Progenitor cell of endocrine pancreas (in vitro differentiated cells): ENCODE measurements around the gene CLASP1. TPM values are rescaled to one million over a fixed set of nuclear protein-coding genes. Genes with fewer than 3 reads are reported as not detected.

Experiments used
- DNase-seq: peaks from one replicate; pipeline ENCODE4 v3.0.0; 2021; ENCODE audit warnings: low spot score; ENCODE audit not compliant: unreplicated experiment
- H3K27ac Mint-ChIP-seq: 2 replicates; pipeline ENCODE4 v1.8.0; 2021; ENCODE audit warnings: mild to moderate bottlenecking, moderate library complexity, mixed read lengths
- H3K27me3 Mint-ChIP-seq: 2 replicates; pipeline ENCODE4 v1.8.0; 2021; ENCODE audit warnings: mixed read lengths
- H3K36me3 Mint-ChIP-seq: 2 replicates; pipeline ENCODE4 v1.8.0; 2022; ENCODE audit warnings: mixed read lengths; ENCODE audit not compliant: insufficient read depth
- H3K4me1 Mint-ChIP-seq: 2 replicates; pipeline ENCODE4 v1.8.0; 2021; ENCODE audit warnings: low read depth, mixed read lengths
- H3K4me3 Mint-ChIP-seq: 2 replicates; pipeline ENCODE4 v1.8.0; 2021; ENCODE audit warnings: low read depth, mild to moderate bottlenecking, moderate library complexity, mixed read lengths
- H3K9me3 Mint-ChIP-seq: 2 replicates; pipeline ENCODE4 v1.8.0; 2021; ENCODE audit warnings: low read depth, mixed read lengths
- total RNA-seq: library from RNA; stranded (reverse); gene quantifications from 2 replicates; pipeline ENCODE4 v1.2.1, GENCODE V29; 2021
- TF ChIP-seq, protein P1 (sequence below): fragments of 200-600 bp; sonication (generic); IDR thresholded peaks from one replicate; pipeline ENCODE4 v1.5.0; 2021; ENCODE audit warnings: antibody characterized with exemption, mild to moderate bottlenecking; ENCODE audit not compliant: unreplicated experiment

CLASP1 gene
- total RNA-seq, 1 donor from 2014 or later, result 102 TPM

DNA sequence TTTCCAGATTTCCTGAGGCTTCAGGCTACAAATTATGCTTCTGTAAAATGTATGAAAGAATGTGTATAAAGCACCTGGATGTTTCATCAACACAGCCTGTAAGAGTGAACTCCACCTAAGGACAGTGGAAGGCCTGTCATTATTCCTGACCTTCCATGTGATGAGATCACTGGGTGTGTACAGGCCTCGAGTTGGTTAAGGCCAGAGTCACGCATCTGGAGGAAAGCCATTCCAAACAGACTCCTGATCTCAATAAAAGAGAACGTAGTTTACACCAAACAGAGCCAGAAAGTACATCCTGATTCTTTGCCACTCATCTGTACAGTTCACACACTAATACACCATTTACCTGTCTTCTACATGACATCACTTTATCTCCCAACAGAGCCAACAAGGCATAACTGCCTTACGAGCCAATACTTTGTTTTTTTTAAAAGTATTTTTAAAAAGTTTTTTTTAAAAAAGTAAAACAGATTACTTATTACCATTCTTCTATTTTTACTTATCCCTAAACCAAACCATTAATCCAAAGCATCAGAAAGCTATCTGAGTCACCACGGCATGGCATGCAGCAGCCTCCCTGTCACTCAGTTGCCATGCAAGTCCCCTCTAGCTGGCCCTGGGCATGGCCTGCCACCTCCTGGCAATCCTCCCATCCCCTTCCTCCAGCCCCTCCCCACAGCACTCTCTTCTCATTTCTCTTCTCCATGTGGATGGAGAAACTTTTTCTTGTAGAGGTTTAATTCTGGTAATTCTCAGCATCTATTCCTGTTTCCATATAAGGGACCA lies 285.4 kb downstream of the CLASP1 start:
- no peak for DNase-seq
- no peaks in the 10 kb centered on the region for H3K9me3 Mint-ChIP-seq
- H3K27ac Mint-ChIP-seq, result no peak overlapping the region
- H3K4me1 Mint-ChIP-seq, result no peaks in the 10 kb centered on the region
- no peak overlapping the region for H3K4me3 Mint-ChIP-seq
- H3K27me3 Mint-ChIP-seq, result no peaks in the 10 kb centered on the region
- H3K36me3 Mint-ChIP-seq, result peaks cover 23% of the 10 kb centered on the region
- TF ChIP-seq, protein P1, sequence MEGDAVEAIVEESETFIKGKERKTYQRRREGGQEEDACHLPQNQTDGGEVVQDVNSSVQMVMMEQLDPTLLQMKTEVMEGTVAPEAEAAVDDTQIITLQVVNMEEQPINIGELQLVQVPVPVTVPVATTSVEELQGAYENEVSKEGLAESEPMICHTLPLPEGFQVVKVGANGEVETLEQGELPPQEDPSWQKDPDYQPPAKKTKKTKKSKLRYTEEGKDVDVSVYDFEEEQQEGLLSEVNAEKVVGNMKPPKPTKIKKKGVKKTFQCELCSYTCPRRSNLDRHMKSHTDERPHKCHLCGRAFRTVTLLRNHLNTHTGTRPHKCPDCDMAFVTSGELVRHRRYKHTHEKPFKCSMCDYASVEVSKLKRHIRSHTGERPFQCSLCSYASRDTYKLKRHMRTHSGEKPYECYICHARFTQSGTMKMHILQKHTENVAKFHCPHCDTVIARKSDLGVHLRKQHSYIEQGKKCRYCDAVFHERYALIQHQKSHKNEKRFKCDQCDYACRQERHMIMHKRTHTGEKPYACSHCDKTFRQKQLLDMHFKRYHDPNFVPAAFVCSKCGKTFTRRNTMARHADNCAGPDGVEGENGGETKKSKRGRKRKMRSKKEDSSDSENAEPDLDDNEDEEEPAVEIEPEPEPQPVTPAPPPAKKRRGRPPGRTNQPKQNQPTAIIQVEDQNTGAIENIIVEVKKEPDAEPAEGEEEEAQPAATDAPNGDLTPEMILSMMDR, result no peak

DNA sequence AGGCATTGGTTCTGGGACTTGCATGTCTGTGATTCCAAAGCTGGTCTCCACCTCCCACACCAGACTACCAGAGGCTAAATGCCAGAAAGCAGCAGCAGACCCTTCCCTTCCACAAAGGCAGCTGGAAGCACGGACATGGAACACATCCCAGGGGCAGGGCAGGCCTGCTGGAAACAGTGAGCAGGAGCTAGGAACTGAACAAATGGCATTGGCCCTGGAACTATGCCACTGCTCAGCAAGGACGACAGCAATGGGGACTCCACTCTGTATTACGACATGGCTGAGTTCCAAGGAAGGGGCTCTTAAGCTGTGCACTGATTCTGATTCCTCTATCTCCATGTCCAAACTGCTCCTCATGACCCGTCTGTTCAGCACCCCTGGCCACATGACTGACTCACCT lies 286.5 kb downstream of the CLASP1 start:
- Mint-ChIP-seq H3K27ac (peak overlapping the region; percentile 29), H3K4me1 (no peaks in the 10 kb centered on the region), H3K36me3 (peaks cover 19% of the 10 kb centered on the region), H3K4me3 (no peak overlapping the region), H3K9me3 (no peaks in the 10 kb centered on the region), H3K27me3 (no peaks in the 10 kb centered on the region)
- no peak for DNase-seq
- TF ChIP-seq, protein P1, result no peak

DNA sequence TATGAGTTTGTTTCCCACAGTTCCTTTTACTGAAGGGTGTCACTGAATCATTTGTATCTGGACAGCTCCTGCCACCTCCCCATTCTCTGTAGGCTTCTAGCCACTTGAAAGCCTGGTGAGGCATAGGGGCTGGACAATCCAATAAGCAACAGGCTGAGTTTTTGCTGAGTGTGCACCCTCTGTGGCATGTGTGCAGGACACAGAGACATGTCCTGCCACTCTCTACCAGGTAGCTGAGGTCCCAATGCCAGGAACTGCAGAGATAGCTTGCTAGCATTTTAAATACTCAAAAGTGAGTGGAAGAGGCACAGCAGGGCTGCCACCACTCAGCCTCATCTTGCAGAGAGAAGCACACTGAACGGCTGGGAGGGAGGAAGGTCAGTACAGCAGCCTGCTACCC lies 287.0 kb downstream of the CLASP1 start:
- no peak for DNase-seq
- Mint-ChIP-seq H3K27me3 (no peaks in the 10 kb centered on the region), H3K27ac (no peak overlapping the region), H3K4me3 (no peak overlapping the region), H3K36me3 (peaks cover 19% of the 10 kb centered on the region), H3K9me3 (no peaks in the 10 kb centered on the region), H3K4me1 (no peaks in the 10 kb centered on the region)
- TF ChIP-seq, protein P1, result no peak

DNA sequence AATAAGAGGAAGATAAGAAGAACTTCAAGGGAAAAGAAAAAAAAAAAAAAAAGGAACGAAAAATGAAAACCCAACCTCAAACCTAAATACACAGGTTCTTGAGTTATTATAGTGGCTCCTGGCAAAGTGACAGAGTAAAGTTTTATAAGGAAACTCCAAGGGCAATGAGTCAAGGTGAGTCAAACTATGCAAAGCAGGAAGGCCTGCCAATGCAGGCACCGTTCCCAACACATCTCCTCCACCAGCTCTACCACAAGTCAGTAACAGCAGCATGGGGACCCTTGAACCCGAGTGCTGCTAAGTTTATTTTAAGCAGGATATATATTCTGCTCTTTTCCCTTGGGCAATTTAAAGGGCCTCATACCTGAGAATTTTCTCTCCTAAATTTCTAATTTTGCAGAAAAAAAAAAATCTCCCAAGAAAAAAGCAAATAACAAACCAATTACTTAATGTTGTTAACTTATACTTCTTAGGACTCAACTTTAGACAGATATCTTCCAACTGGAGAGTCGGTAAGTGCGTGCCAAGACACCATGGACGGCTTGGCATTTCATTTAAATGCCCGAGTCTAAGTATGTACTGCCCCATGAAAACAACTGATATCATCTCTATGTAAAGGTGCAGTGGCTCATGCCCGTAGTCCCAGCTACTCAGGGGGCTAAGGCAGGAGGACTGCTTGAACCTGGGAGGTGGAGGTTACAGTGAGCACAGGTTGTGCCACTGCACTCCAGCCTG lies 288.5 kb downstream of the CLASP1 start:
- H3K36me3 Mint-ChIP-seq, result peaks cover 19% of the 10 kb centered on the region
- peaks cover 3% of the 10 kb centered on the region for H3K4me1 Mint-ChIP-seq
- no peak overlapping the region for H3K27ac Mint-ChIP-seq
- TF ChIP-seq, protein P1, result no peak
- no peak overlapping the region for H3K4me3 Mint-ChIP-seq
- DNase-seq, result no peak
- H3K27me3 Mint-ChIP-seq, result no peaks in the 10 kb centered on the region
- no peaks in the 10 kb centered on the region for H3K9me3 Mint-ChIP-seq

DNA sequence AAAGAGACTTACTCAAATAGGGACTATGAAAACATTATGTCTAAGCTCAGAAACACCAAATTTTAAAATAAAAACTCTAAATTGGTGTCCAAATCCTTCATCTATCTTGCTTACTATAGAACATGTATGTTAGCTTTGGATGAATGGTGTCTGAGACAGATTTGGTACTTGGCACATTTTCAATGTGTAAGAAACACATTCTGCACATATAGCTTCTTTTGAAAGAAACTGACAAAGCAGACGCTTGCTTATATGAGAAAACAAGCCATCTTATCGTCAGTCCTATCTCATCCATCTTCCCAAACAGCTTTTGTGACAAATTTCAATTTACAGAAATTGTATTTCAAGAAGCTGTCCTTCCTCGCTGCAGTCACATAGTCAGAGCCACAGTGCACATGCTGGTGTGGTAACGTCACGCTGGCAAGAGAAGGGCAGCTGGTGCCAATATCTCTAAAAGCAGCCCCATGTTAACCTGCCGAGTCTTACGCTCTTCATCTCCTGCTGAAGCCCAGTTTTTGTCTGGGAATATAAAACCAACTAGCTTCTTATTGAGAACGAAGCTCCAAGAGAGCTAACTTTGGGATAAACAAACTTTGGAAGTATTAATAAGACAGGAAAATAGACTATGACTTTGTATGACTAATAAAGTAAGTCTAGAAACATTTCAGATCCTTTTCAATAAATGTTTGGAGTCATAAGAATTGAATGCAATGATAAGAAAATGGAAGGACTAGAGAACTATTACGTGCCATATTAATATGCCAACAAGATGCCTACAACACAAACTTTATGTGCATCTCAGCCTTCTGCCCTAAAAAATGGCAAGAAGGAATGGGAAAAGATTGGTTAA lies 289.3 kb downstream of the CLASP1 start:
- no peaks in the 10 kb centered on the region for H3K27me3 Mint-ChIP-seq
- H3K36me3 Mint-ChIP-seq, result peaks cover 15% of the 10 kb centered on the region
- H3K9me3 Mint-ChIP-seq, result no peaks in the 10 kb centered on the region
- TF ChIP-seq, protein P1, result no peak
- H3K27ac Mint-ChIP-seq, result no peak overlapping the region
- DNase-seq, result no peak
- H3K4me3 Mint-ChIP-seq, result no peak overlapping the region
- peaks cover 8% of the 10 kb centered on the region for H3K4me1 Mint-ChIP-seq
